HEK293 (cell line): ENCODE measurements around the gene SRGN.

ENCODE experiments used
- CTCF ChIA-PET: fragments of 350-600 bp; formaldehyde crosslinking; extraction: SDS; loops from one replicate; lab custom pipeline; 2021; ENCODE audit warnings: antibody characterized with exemption; lab: Yijun Ruan, JAX
- POLR2A ChIA-PET: fragments of 300-600 bp; formaldehyde crosslinking; extraction: SDS; loops from one replicate; lab custom pipeline; 2020; ENCODE audit warnings: antibody characterized with exemption, inconsistent platforms; lab: Yijun Ruan, JAX
- H3K27ac ChIP-seq: fragments of 200-500 bp; sonication (Bioruptor generic); 2 replicates; pipeline ENCODE4 v1.5.1; 2014; ENCODE audit warnings: low read depth, low read length, control low read depth, inconsistent platforms; ENCODE audit errors: extremely low read depth
- H3K36me3 ChIP-seq, 2 experiments: fragments of 200-500 bp in 1 of 2; sonication (Bioruptor generic) in 1 of 2; 1 replicate in 1 of 2; 2 replicates in 1 of 2; pipeline ENCODE4 v1.5.1; 2014 to 2017; ENCODE audit warnings: inconsistent platforms in 2 of 2, low read length in 2 of 2; ENCODE audit not compliant: control insufficient read depth in 2 of 2, insufficient read depth in 1 of 2
- H3K4me1 ChIP-seq: fragments of 200-500 bp; sonication (Bioruptor generic); 2 replicates; pipeline ENCODE4 v1.5.1; 2014; ENCODE audit warnings: mild to moderate bottlenecking, low read length, inconsistent platforms; ENCODE audit not compliant: control insufficient read depth, insufficient read depth
- H3K4me3 ChIP-seq: 2 replicates; pipeline ENCODE4 v1.5.1; 2011; ENCODE audit warnings: low read depth, mild to moderate bottlenecking, control low read depth, low read length, moderate library complexity
- H3K9me3 ChIP-seq: fragments of 200-500 bp; sonication (Bioruptor generic); 2 replicates; pipeline ENCODE4 v1.5.1; 2014; ENCODE audit warnings: low read depth, low read length, inconsistent platforms; ENCODE audit not compliant: control insufficient read depth, insufficient read depth
- KLF8 ChIP-seq: fragments of 450-650 bp; formaldehyde crosslinking; IDR thresholded peaks from 2 replicates; pipeline ENCODE4 v1.5.1; 2016; ENCODE audit warnings: missing biosample characterization, missing genetic modification characterization
- MZF1 ChIP-seq: fragments of 450-650 bp; formaldehyde crosslinking; IDR thresholded peaks from 2 replicates; pipeline ENCODE4 v1.5.1; 2017; ENCODE audit warnings: missing biosample characterization, missing genetic modification characterization, borderline replicate concordance
- OSR2 ChIP-seq: fragments of 450-650 bp; formaldehyde crosslinking; IDR thresholded peaks from 2 replicates; pipeline ENCODE4 v1.5.1; 2016; ENCODE audit warnings: missing biosample characterization, missing genetic modification characterization
- SP2 ChIP-seq: fragments of 450-650 bp; formaldehyde crosslinking; IDR thresholded peaks from 2 replicates; pipeline ENCODE4 v1.5.1; 2016; ENCODE audit warnings: missing biosample characterization, missing genetic modification characterization
- SP7 ChIP-seq: fragments of 450-650 bp; formaldehyde crosslinking; IDR thresholded peaks from 2 replicates; pipeline ENCODE4 v1.5.1; 2016; ENCODE audit warnings: missing biosample characterization, missing genetic modification characterization
- ZBTB1 ChIP-seq: fragments of 450-650 bp; formaldehyde crosslinking; IDR thresholded peaks from 2 replicates; pipeline ENCODE4 v1.5.1; 2016; ENCODE audit warnings: missing biosample characterization, missing genetic modification characterization
- ZBTB20 ChIP-seq: fragments of 450-650 bp; formaldehyde crosslinking; IDR thresholded peaks from 2 replicates; pipeline ENCODE4 v1.5.1; 2016; ENCODE audit warnings: missing biosample characterization, missing genetic modification characterization
- ZNF133 ChIP-seq: fragments of 450-650 bp; formaldehyde crosslinking; IDR thresholded peaks from 2 replicates; pipeline ENCODE4 v1.5.1; 2016; ENCODE audit warnings: missing biosample characterization, missing genetic modification characterization
- ZNF248 ChIP-seq: fragments of 450-650 bp; formaldehyde crosslinking; IDR thresholded peaks from 2 replicates; pipeline ENCODE4 v1.5.1; 2017; ENCODE audit warnings: missing biosample characterization, missing genetic modification characterization
- ZNF366 ChIP-seq: fragments of 450-650 bp; formaldehyde crosslinking; conservative IDR thresholded peaks from 2 replicates; pipeline ENCODE4 v1.5.1; 2016; ENCODE audit warnings: missing biosample characterization, missing genetic modification characterization
- ZNF530 ChIP-seq: fragments of 450-650 bp; formaldehyde crosslinking; IDR thresholded peaks from 2 replicates; pipeline ENCODE4 v1.5.1; 2016; ENCODE audit warnings: low read depth, missing biosample characterization, missing genetic modification characterization
- ZNF549 ChIP-seq: fragments of 450-650 bp; IDR thresholded peaks from 2 replicates; pipeline ENCODE4 v1.5.1; 2018; ENCODE audit warnings: missing biosample characterization, missing genetic modification characterization, mild to moderate bottlenecking, inconsistent platforms, moderate library complexity
- ZNF660 ChIP-seq: fragments of 450-650 bp; IDR thresholded peaks from 2 replicates; pipeline ENCODE4 v1.5.1; 2018; ENCODE audit warnings: missing biosample characterization, mild to moderate bottlenecking, missing genetic modification characterization
- TF ChIP-seq, protein P1 (sequence below): fragments of 450-650 bp; formaldehyde crosslinking; IDR thresholded peaks from 2 replicates; pipeline ENCODE4 v1.5.1; 2017; ENCODE audit warnings: missing biosample characterization, missing genetic modification characterization
- TF ChIP-seq, protein P2 (sequence below): fragments of 450-650 bp; formaldehyde crosslinking; conservative IDR thresholded peaks from 2 replicates; pipeline ENCODE4 v1.5.1; 2016; ENCODE audit warnings: low read depth, missing biosample characterization, missing genetic modification characterization
- TF ChIP-seq, protein P3 (sequence below): fragments of 450-650 bp; formaldehyde crosslinking; IDR thresholded peaks from 2 replicates; pipeline ENCODE4 v1.5.1; 2016; ENCODE audit warnings: missing biosample characterization, missing genetic modification characterization, low read depth
- TF ChIP-seq, protein P4 (sequence below): fragments of 450-650 bp; formaldehyde crosslinking; IDR thresholded peaks from 2 replicates; pipeline ENCODE4 v1.5.1; 2016; ENCODE audit warnings: missing biosample characterization, missing genetic modification characterization
- TF ChIP-seq, protein P5 (sequence below): fragments of 450-650 bp; IDR thresholded peaks from 2 replicates; pipeline ENCODE4 v1.5.1; 2018; ENCODE audit warnings: missing biosample characterization, missing genetic modification characterization

SRGN gene

DNA sequence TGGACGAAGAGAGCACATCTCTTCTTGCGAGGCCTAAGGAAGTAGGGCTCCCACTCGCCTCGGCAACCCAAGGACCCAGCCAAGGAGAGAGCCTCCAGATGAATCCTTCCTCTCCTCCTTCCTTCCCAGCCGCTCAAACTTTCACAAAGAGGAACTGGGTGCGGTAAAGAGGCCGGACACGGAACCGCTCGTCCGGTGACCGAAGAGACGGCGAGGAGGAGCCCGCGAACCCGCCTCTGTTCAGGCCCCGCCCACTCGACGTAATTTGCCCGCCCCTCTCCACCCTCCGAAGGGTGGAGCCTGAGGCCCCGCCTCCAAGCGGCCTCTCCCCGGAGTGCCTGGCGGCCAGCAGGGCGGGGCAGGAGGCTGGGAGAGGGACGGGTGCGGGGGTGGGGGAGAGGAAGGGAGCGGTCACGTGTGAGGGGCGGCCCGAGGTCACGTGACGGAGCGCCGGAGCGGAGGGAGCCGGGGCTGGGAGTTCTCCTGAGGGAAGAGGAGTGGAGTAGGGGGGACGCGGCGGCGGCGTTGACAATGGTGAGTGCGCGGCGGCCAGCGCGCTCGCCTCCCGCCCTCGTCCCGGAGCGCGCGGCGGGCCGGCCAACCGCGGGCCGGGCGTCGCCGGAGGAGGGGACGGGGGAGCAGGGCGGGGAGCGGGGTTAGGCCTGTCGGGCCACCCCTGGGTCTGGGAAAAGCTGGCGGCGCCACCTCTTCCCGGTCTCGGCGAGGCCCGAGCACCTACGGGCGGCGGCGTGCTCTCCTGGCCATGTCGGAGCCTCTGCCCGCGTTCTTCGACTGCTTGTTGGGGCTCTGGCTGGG lies 36.1 kb downstream of the SRGN start, which contains the start of gene VPS26A (continued):
- TF ChIP-seq MZF1 (tag by site-specific recombination) (peak; percentile 43; the same call in 1 of the 2 replicates), SP2 (tag by site-specific recombination) (peak; percentile 94), ZNF549 (tag by site-specific recombination) (no peak)
- TF ChIP-seq, protein P1, sequence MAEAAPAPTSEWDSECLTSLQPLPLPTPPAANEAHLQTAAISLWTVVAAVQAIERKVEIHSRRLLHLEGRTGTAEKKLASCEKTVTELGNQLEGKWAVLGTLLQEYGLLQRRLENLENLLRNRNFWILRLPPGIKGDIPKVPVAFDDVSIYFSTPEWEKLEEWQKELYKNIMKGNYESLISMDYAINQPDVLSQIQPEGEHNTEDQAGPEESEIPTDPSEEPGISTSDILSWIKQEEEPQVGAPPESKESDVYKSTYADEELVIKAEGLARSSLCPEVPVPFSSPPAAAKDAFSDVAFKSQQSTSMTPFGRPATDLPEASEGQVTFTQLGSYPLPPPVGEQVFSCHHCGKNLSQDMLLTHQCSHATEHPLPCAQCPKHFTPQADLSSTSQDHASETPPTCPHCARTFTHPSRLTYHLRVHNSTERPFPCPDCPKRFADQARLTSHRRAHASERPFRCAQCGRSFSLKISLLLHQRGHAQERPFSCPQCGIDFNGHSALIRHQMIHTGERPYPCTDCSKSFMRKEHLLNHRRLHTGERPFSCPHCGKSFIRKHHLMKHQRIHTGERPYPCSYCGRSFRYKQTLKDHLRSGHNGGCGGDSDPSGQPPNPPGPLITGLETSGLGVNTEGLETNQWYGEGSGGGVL = peak; percentile 92
- TF ChIP-seq, protein P2, sequence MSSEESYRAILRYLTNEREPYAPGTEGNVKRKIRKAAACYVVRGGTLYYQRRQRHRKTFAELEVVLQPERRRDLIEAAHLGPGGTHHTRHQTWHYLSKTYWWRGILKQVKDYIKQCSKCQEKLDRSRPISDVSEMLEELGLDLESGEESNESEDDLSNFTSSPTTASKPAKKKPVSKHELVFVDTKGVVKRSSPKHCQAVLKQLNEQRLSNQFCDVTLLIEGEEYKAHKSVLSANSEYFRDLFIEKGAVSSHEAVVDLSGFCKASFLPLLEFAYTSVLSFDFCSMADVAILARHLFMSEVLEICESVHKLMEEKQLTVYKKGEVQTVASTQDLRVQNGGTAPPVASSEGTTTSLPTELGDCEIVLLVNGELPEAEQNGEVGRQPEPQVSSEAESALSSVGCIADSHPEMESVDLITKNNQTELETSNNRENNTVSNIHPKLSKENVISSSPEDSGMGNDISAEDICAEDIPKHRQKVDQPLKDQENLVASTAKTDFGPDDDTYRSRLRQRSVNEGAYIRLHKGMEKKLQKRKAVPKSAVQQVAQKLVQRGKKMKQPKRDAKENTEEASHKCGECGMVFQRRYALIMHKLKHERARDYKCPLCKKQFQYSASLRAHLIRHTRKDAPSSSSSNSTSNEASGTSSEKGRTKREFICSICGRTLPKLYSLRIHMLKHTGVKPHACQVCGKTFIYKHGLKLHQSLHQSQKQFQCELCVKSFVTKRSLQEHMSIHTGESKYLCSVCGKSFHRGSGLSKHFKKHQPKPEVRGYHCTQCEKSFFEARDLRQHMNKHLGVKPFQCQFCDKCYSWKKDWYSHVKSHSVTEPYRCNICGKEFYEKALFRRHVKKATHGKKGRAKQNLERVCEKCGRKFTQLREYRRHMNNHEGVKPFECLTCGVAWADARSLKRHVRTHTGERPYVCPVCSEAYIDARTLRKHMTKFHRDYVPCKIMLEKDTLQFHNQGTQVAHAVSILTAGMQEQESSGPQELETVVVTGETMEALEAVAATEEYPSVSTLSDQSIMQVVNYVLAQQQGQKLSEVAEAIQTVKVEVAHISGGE (tag by site-specific recombination) = peak; percentile 73

DNA sequence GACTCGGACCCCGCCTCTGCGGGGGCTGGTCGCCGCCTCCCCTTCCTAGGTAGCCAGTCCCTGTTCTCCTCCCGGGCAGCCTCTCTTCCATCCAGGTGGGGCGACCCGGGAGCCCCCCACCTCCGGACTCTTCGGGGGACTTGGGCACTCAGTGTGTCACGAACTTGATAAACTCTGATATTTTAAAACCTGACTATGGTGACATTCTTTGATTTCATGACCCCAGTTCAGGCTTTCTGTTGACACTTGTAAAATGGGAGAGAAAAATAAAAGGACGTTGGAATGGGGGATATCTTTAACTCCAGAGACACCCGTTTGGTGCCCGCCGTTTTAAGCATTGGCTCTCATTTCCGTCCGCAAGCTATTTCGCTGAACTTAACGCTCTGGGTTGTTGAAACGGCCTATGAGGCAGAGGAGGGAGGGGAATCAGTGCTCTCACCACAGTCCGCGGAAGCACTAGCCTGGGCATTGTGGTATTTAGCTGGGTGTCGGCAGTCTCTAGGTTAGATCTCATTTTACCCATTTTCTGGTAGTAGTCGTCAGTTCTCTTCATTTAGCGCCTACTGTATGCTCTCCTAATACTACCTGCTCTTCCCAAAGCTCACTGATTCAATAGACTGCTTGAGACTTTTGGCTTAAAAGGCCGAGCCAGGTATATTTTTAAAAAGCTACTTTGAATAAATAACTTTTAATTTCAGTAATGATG lies 36.8 kb downstream of the SRGN start:
- Histone ChIP-seq H3K36me3 (no peaks in the 10 kb centered on the region), H3K27ac (peak overlapping the region; percentile 73), H3K4me1 (no peaks in the 10 kb centered on the region), H3K9me3 (no peaks in the 10 kb centered on the region), H3K4me3 (peak overlapping the region; percentile 76)
- CTCF ChIA-PET = interaction anchor here (0.6 kb wide), 1 partner anchor 19 kb away, joined by 3 read pairs; no protein-coding TSS in a partner anchor
- POLR2A ChIA-PET = interaction anchor here (0.5 to 1.1 kb wide), 4 partner anchors 10 to 55 kb away, joined by 3 to 6 read pairs (median 6); partner anchors contain the start of gene SUPV3L1
- TF ChIP-seq SP7 (tag by site-specific recombination) (0 out of 2 replicates have a peak, but pooled peaks have one; percentile 29), MZF1 (tag by site-specific recombination) (peak; percentile 58; the same call in 1 of the 2 replicates), OSR2 (tag by site-specific recombination) (no peak), KLF8 (peak; percentile 10; the same call in 1 of the 2 replicates), ZNF530 (tag by site-specific recombination) (no peak), ZNF660 (tag by site-specific recombination) (peak; percentile 60), ZNF366 (tag by site-specific recombination) (peak; percentile 43), ZNF248 (tag by site-specific recombination) (no peak), ZBTB1 (tag by site-specific recombination) (no peak), ZBTB20 (tag by site-specific recombination) (peak; percentile 57; the same call in 1 of the 2 replicates), ZNF133 (tag by site-specific recombination) (no peak)
- TF ChIP-seq, protein P2 (tag by site-specific recombination) = no peak
- TF ChIP-seq, protein P3, sequence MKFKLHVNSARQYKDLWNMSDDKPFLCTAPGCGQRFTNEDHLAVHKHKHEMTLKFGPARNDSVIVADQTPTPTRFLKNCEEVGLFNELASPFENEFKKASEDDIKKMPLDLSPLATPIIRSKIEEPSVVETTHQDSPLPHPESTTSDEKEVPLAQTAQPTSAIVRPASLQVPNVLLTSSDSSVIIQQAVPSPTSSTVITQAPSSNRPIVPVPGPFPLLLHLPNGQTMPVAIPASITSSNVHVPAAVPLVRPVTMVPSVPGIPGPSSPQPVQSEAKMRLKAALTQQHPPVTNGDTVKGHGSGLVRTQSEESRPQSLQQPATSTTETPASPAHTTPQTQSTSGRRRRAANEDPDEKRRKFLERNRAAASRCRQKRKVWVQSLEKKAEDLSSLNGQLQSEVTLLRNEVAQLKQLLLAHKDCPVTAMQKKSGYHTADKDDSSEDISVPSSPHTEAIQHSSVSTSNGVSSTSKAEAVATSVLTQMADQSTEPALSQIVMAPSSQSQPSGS (tag by site-specific recombination) = no peak
- TF ChIP-seq, protein P4, sequence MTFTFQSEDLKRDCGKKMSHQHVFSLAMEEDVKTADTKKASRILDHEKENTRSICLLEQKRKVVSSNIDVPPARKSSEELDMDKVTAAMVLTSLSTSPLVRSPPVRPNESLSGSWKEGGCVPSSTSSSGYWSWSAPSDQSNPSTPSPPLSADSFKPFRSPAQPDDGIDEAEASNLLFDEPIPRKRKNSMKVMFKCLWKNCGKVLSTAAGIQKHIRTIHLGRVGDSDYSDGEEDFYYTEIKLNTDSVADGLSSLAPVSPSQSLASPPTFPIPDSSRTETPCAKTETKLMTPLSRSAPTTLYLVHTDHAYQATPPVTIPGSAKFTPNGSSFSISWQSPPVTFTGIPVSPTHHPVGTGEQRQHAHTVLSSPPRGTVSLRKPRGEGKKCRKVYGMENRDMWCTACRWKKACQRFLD = no peak
- TF ChIP-seq, protein P5, sequence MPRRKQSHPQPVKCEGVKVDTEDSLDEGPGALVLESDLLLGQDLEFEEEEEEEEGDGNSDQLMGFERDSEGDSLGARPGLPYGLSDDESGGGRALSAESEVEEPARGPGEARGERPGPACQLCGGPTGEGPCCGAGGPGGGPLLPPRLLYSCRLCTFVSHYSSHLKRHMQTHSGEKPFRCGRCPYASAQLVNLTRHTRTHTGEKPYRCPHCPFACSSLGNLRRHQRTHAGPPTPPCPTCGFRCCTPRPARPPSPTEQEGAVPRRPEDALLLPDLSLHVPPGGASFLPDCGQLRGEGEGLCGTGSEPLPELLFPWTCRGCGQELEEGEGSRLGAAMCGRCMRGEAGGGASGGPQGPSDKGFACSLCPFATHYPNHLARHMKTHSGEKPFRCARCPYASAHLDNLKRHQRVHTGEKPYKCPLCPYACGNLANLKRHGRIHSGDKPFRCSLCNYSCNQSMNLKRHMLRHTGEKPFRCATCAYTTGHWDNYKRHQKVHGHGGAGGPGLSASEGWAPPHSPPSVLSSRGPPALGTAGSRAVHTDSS (tag by site-specific recombination) = peak; percentile 72
